ENCODE results near the gene TCAIM. TPM values are rescaled to one million over a fixed set of nuclear protein-coding genes. Genes with fewer than 3 reads are reported as not detected.

Gene TCAIM
- total RNA-seq, 1 experiment from 2014 or later = 23.8 TPM

- DNase-seq = no peak
These were observed 107.2 kb downstream of the TCAIM start for GRCh38 chr3:44445786-44446185.

More at GRCh38 chr3:44445786-44446185, 107.2 kb downstream of the TCAIM start:
- Histone ChIP-seq H4K8ac (replicated peaks; ENCODE audit: insufficient read length, low read depth, low read length) (no peak overlapping the region), H2BK15ac (ENCODE audit: low read depth, low read length) (no peak overlapping the region), H3K18ac (ENCODE audit: insufficient read length, low read depth, low read length) (no peak overlapping the region), H3K56ac (ENCODE audit: insufficient read length, low read depth, low read length) (no peak overlapping the region), H3K4ac (ENCODE audit: low read depth, low read length) (no peak overlapping the region), H3K9me3 (ENCODE audit: control insufficient read depth, low read depth, low read length) (no peaks in the 10 kb centered on the region), H2BK5ac (ENCODE audit: insufficient read length, low read length) (no peak overlapping the region), H3K79me2 (ENCODE audit: insufficient read depth, low read length) (no peaks in the 10 kb centered on the region), H3K27me3 (ENCODE audit: insufficient read depth, low read length) (no peaks in the 10 kb centered on the region), H3K4me2 (ENCODE audit: insufficient read depth, insufficient read length, low read length) (no peak overlapping the region), H2BK12ac (ENCODE audit: insufficient read length, low read depth, low read length) (no peak overlapping the region), H2BK20ac (ENCODE audit: low read depth, low read length, poor library complexity, severe bottlenecking) (no peak overlapping the region), H3K79me1 (ENCODE audit: insufficient read depth, low read depth, low read length, poor library complexity, severe bottlenecking) (no peaks in the 10 kb centered on the region), H2AFZ (ENCODE audit: low read length) (no peak overlapping the region), H3T11ph (ENCODE audit: low read length) (no peak overlapping the region), H4K91ac (ENCODE audit: insufficient read length, low read depth, low read length) (no peak overlapping the region), H3K4me1 (ENCODE audit: insufficient read depth, low read length) (no peaks in the 10 kb centered on the region), H2BK120ac (ENCODE audit: low read depth, low read length, poor library complexity, severe bottlenecking) (no peak overlapping the region), H4K5ac (ENCODE audit: insufficient read length, low read depth, low read length) (no peak overlapping the region), H3K23ac (ENCODE audit: insufficient read length, low read depth, low read length) (no peak overlapping the region), H4K20me1 (ENCODE audit: control insufficient read depth, insufficient read depth, insufficient read length) (no peaks in the 10 kb centered on the region), H3K27ac (ENCODE audit: insufficient read length, low read depth, low read length) (no peak overlapping the region), H3K9ac (ENCODE audit: extremely low read depth, insufficient read length, low read length) (no peak overlapping the region), H3K14ac (ENCODE audit: insufficient read depth, low read length) (no peak overlapping the region), H3K23me2 (ENCODE audit: insufficient read length, low read depth, low read length, poor library complexity, severe bottlenecking) (no peaks in the 10 kb centered on the region), H2AK5ac (ENCODE audit: insufficient read length, low read length) (no peak overlapping the region)
- H3K36me3 Mint-ChIP-seq (ENCODE audit: insufficient read depth in 1 of 3, low read depth in 3 of 3) = peaks cover 62 to 77% (median 73%) of the 10 kb centered on the region in 3 experiments
- no peak overlapping the region for H3K4me3 Mint-ChIP-seq
- H3K27me3 Mint-ChIP-seq (ENCODE audit: low read depth) = no peaks in the 10 kb centered on the region
- H3K9me3 Mint-ChIP-seq = no peaks in the 10 kb centered on the region; a peak in 2 of 5 replicates
- no peak for TF ChIP-seq CTCF (conservative IDR thresholded peaks at IDR 0.05)
- no CpG with 5 or more reads among the region's 5 CpGs for WGBS (ENCODE audit: extremely low coverage, insufficient read length, low lambda C conversion rate)
- H3K27ac Mint-ChIP-seq = no peak overlapping the region
- no peaks in the 10 kb centered on the region for H3K4me1 Mint-ChIP-seq

All from H9 (cell line).